ENCODE measurements around the gene MEMO1.
"Not testable (repeated sequence)": the region's sequence is repeated elsewhere in the genome, so short reads cannot be mapped to it uniquely, and the experiment has no call there.

Gene MEMO1

GRCh38 chr2:31907491-31907890, 103.3 kb downstream of the MEMO1 start:
- not testable (repeated sequence) for DNase-seq (ENCODE audit: low spot score)

- no peak for DNase-seq (ENCODE audit: low spot score)
These were observed 107.6 kb downstream of the MEMO1 start for GRCh38 chr2:31903109-31903780.

- no peak for DNase-seq (ENCODE audit: low spot score)
These were observed 108.9 kb downstream of the MEMO1 start for GRCh38 chr2:31901900-31902299.

GRCh38 chr2:31900156-31900555, 110.7 kb downstream of the MEMO1 start:
- DNase-seq (ENCODE audit: low spot score) = not testable (repeated sequence)

- DNase-seq (ENCODE audit: low spot score) = not testable (repeated sequence)
These were observed 112.5 kb downstream of the MEMO1 start for GRCh38 chr2:31898346-31898745.

- DNase-seq (ENCODE audit: low spot score) = not testable (repeated sequence)
These were observed 113.5 kb downstream of the MEMO1 start for GRCh38 chr2:31897340-31897739.

GRCh38 chr2:31896293-31896692, 114.5 kb downstream of the MEMO1 start:
- no peak for DNase-seq (ENCODE audit: low spot score)

- DNase-seq (ENCODE audit: low spot score) = no peak
These were observed 116.2 kb downstream of the MEMO1 start for GRCh38 chr2:31894656-31895055.

GRCh38 chr2:31893094-31893493, 117.7 kb downstream of the MEMO1 start:
- no peak for DNase-seq (ENCODE audit: low spot score)

- no peak for DNase-seq (ENCODE audit: low spot score)
These were observed 121.8 kb downstream of the MEMO1 start for GRCh38 chr2:31889044-31889443.

GRCh38 chr2:31888550-31888949, 122.3 kb downstream of the MEMO1 start:
- DNase-seq (ENCODE audit: low spot score) = no peak

- DNase-seq (ENCODE audit: low spot score) = no peak
These were observed 124.1 kb downstream of the MEMO1 start for GRCh38 chr2:31886700-31887099.

GRCh38 chr2:31877008-31877407, 133.8 kb downstream of the MEMO1 start:
- no peak for DNase-seq (ENCODE audit: low spot score)

- DNase-seq (ENCODE audit: low spot score) = no peak
These were observed 136.7 kb downstream of the MEMO1 start for GRCh38 chr2:31874071-31874470.

GRCh38 chr2:31865215-31865614, 145.6 kb downstream of the MEMO1 start:
- DNase-seq (ENCODE audit: low spot score) = no peak

- DNase-seq (ENCODE audit: low spot score) = no peak
These were observed 146.9 kb downstream of the MEMO1 start for GRCh38 chr2:31863867-31864266.

GRCh38 chr2:31863015-31863656, 147.7 kb downstream of the MEMO1 start:
- not testable (repeated sequence) for DNase-seq (ENCODE audit: low spot score)

- no peak for DNase-seq (ENCODE audit: low spot score)
These were observed 150.8 kb downstream of the MEMO1 start for GRCh38 chr2:31859959-31860358.

GRCh38 chr2:31853521-31853920, 157.3 kb downstream of the MEMO1 start:
- DNase-seq (ENCODE audit: low spot score) = no peak

- DNase-seq (ENCODE audit: low spot score) = not testable (repeated sequence)
These were observed 168.7 kb downstream of the MEMO1 start for GRCh38 chr2:31842150-31842549.

- no peak for DNase-seq (ENCODE audit: low spot score)
These were observed 175.4 kb downstream of the MEMO1 start for GRCh38 chr2:31835450-31835849.

GRCh38 chr2:31832363-31832762, 178.4 kb downstream of the MEMO1 start:
- DNase-seq (ENCODE audit: low spot score) = no peak

GRCh38 chr2:31831585-31831984, 179.2 kb downstream of the MEMO1 start:
- no peak for DNase-seq (ENCODE audit: low spot score)

- no peak for DNase-seq (ENCODE audit: low spot score)
These were observed 181.9 kb downstream of the MEMO1 start for GRCh38 chr2:31828891-31829290.
